NCI-H1105 (cell line): ENCODE results near the gene SOCS3.

Experiments
- DNase-seq: peaks from one replicate; lab custom pipeline; 2025; lab: John Stamatoyannopoulos, UW

SOCS3 gene

GRCh38 chr17:78390241-78391050, 30.6 kb upstream of the SOCS3 start:
- DNase-seq: no peak

GRCh38 chr17:78387977-78388941, 28.4 kb upstream of the SOCS3 start:
- DNase-seq: no peak

GRCh38 chr17:78384479-78385175, 24.8 kb upstream of the SOCS3 start:
- DNase-seq: no peak

- no peak for DNase-seq
These were observed 24.0 kb upstream of the SOCS3 start for GRCh38 chr17:78383725-78384471.

- DNase-seq: no peak
These were observed 21.8 kb upstream of the SOCS3 start for GRCh38 chr17:78381601-78382232.

GRCh38 chr17:78380370-78380769, 20.5 kb upstream of the SOCS3 start:
- DNase-seq: no peak

GRCh38 chr17:78379131-78379491, 19.2 kb upstream of the SOCS3 start:
- DNase-seq: no peak

- DNase-seq: peak; percentile 60
These were observed 18.6 kb upstream of the SOCS3 start, which contains the start of gene PGS1 for GRCh38 chr17:78378225-78379130. Gene PGS1, plus strand, starts transcription at chr17:78378649. Its CDS starts 17 bp downstream, at chr17:78378666.

GRCh38 chr17:78377858-78378224, 18.0 kb upstream of the SOCS3 start:
- DNase-seq: no peak

GRCh38 chr17:78376161-78376560, 16.3 kb upstream of the SOCS3 start:
- DNase-seq: no peak

GRCh38 chr17:78375401-78376151, 15.7 kb upstream of the SOCS3 start:
- DNase-seq: no peak

GRCh38 chr17:78374631-78375274, 14.9 kb upstream of the SOCS3 start:
- DNase-seq: no peak

GRCh38 chr17:78374189-78374588, 14.3 kb upstream of the SOCS3 start:
- no peak for DNase-seq

GRCh38 chr17:78372841-78373240, 13.0 kb upstream of the SOCS3 start:
- DNase-seq: no peak

GRCh38 chr17:78371056-78371455, 11.2 kb upstream of the SOCS3 start:
- DNase-seq: no peak

GRCh38 chr17:78369791-78370381, 10.0 kb upstream of the SOCS3 start:
- DNase-seq: no peak

GRCh38 chr17:78368854-78369495, 9.1 kb upstream of the SOCS3 start:
- DNase-seq: no peak

- no peak for DNase-seq
These were observed 8.5 kb upstream of the SOCS3 start for GRCh38 chr17:78368348-78368747.
